Measurements from ENCODE around the gene RRAGD.

Gene RRAGD

GRCh38 chr6:89414215-89414614, 2.1 kb upstream of the RRAGD start:
- DNase-seq (ENCODE audit: low read depth, low spot score) = no peak
- TF ChIP-seq CTCF (IDR thresholded peaks at IDR 0.05; ENCODE audit: low read depth, low read length) = no peak
- in situ Hi-C loops (cut with HindIII; ENCODE audit: low sequenced_read_pairs) = no loop called here
- H3K4me3 ChIP-seq (ENCODE audit: low read depth, low read length) = no peak overlapping the region

- no peak for TF ChIP-seq CTCF (IDR thresholded peaks at IDR 0.05; ENCODE audit: low read depth, low read length)
- in situ Hi-C loops (cut with HindIII; ENCODE audit: low sequenced_read_pairs) = no loop called here
- no peak overlapping the region for H3K4me3 ChIP-seq (ENCODE audit: low read depth, low read length)
- no peak for DNase-seq (ENCODE audit: low read depth, low spot score)
These were observed 930 bp upstream of the RRAGD start for GRCh38 chr6:89413006-89413400.

- in situ Hi-C loops (cut with HindIII; ENCODE audit: low sequenced_read_pairs) = no loop called here
- no peak for DNase-seq (ENCODE audit: low read depth, low spot score)
- H3K4me3 ChIP-seq (ENCODE audit: low read depth, low read length) = peak overlapping the region; percentile 35
- no peak for TF ChIP-seq CTCF (IDR thresholded peaks at IDR 0.05; ENCODE audit: low read depth, low read length)
These were observed 665 bp downstream of the RRAGD start for GRCh38 chr6:89411145-89412070.

GRCh38 chr6:89410788-89411144, 1.3 kb downstream of the RRAGD start:
- H3K4me3 ChIP-seq (ENCODE audit: low read depth, low read length) = no peak overlapping the region

GRCh38 chr6:89410231-89410761, 1.8 kb downstream of the RRAGD start:
- in situ Hi-C loops (cut with HindIII; ENCODE audit: low sequenced_read_pairs) = no loop called here
- H3K4me3 ChIP-seq (ENCODE audit: low read depth, low read length) = no peak overlapping the region
- no peak for TF ChIP-seq CTCF (IDR thresholded peaks at IDR 0.05; ENCODE audit: low read depth, low read length)
- peak; percentile 14 for DNase-seq (ENCODE audit: low read depth, low spot score)

More at GRCh38 chr6:89410788-89411144, 1.3 kb downstream of the RRAGD start:
- in situ Hi-C loops (cut with HindIII; ENCODE audit: low sequenced_read_pairs) = no loop called here
- no peak for DNase-seq (ENCODE audit: low read depth, low spot score)
- TF ChIP-seq CTCF (IDR thresholded peaks at IDR 0.05; ENCODE audit: low read depth, low read length) = no peak

- no peak for DNase-seq (ENCODE audit: low read depth, low spot score)
- no peak for TF ChIP-seq CTCF (IDR thresholded peaks at IDR 0.05; ENCODE audit: low read depth, low read length)
- no peak overlapping the region for H3K4me3 ChIP-seq (ENCODE audit: low read depth, low read length)
- in situ Hi-C loops (cut with HindIII; ENCODE audit: low sequenced_read_pairs) = no loop called here
These were observed 2.5 kb downstream of the RRAGD start for GRCh38 chr6:89409461-89410035.

All from astrocyte of the spinal cord (primary cell).